LNCAP (cell line): ENCODE results near the gene ADAM22.

ENCODE experiments used
- TF ChIP-seq, protein P1 (sequence below): fragments of 450-650 bp; IDR thresholded peaks from 2 replicates; pipeline ENCODE4 v1.5.1; 2017; ENCODE audit warnings: mild to moderate bottlenecking

Gene ADAM22

DNA sequence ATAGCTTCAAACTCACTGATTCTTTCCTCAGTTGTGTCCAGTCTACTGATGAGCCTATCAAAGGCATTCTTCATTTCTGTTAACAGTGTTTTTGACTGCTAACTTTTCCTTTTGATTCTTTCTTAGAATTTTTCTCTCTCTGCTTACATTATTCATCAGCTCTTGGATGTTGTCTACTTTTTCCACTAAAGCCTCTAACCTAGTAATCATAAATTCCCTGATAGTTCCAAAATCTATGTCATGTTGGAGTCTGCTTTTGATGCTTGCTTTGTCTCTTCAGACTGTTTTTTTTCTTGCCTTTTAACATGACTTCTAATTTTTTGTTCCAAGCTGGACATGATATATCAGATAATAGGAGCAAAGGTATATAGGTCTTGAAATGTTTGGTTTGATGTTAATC is 78.0 kb downstream of the ADAM22 start:
- TF ChIP-seq, protein P1, sequence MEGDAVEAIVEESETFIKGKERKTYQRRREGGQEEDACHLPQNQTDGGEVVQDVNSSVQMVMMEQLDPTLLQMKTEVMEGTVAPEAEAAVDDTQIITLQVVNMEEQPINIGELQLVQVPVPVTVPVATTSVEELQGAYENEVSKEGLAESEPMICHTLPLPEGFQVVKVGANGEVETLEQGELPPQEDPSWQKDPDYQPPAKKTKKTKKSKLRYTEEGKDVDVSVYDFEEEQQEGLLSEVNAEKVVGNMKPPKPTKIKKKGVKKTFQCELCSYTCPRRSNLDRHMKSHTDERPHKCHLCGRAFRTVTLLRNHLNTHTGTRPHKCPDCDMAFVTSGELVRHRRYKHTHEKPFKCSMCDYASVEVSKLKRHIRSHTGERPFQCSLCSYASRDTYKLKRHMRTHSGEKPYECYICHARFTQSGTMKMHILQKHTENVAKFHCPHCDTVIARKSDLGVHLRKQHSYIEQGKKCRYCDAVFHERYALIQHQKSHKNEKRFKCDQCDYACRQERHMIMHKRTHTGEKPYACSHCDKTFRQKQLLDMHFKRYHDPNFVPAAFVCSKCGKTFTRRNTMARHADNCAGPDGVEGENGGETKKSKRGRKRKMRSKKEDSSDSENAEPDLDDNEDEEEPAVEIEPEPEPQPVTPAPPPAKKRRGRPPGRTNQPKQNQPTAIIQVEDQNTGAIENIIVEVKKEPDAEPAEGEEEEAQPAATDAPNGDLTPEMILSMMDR, result no peak

DNA sequence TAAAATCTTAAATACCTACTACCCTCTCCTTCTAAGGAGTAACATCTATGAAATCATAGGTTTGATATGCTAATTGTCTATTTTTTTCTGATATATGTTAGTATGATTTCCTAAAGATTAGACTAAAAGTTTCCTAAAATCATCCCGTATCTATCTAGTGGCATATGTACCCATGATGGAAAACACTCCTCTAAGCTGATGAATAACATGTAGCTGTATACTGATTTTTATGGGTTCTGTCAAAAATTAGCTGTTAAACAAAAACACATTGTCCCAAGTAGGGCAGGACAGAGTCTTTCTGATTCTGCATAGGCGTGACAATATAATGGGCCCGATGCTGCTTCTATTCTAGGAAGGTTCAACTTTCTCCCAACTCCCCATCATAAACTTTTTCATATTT is 79.9 kb downstream of the ADAM22 start:
- TF ChIP-seq, protein P1, result no peak

DNA sequence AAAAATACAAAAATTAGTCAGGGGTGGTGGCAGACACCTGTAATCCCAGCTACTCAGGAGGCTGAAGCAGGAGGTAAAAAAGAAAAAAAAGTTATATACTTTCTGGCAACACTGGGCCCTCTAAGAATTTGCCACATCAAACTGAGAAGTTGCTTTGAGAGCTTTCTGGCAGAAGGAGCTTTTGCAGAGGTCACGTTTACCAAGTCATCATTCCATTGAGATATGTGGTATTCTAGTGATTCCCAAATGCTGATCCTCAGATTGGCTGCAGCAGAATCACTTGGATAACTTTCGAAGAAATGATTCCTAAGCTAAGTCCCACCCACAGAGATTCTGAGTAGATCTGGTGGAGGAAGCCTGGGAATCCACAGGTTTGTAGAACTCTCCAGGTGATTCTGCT is 80.5 kb downstream of the ADAM22 start:
- TF ChIP-seq, protein P1, result no peak

DNA sequence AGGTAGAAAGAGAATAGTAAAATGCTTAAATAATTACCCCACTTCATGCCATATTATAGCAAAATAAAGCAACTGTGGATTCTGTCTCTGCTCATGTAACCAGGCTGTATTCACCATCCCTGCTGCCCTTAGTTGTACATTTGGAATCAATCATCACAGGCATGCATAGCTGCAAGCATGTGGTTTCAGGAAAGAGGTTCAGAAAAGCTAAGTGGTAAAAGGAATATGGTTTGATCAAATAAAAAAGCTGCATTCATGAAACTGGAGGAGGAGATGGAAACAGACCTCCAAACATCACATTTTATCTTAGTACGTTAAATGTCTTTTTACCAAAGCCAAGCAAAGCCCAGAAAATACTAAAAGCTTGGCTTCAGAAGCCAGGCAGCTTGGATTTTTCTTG is 81.3 kb downstream of the ADAM22 start:
- TF ChIP-seq, protein P1, result no peak

DNA sequence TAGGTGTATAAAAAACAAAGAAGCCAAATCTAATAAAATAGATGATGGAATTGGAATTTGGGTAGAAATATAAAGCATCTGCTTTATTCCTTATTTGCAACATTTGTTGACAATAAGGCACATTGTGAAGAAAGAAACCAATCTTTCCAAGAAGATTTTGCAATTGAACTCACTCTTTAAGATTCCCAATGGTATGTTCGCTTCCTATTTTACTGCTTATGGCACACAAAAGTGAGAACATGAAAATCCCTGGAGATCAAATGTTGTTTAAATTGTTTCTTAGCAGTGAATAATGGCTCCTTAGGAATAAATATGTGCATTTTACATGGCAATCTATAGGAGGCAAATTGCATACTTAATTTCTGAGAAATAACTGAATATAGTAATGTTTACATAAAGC is 84.5 kb downstream of the ADAM22 start:
- TF ChIP-seq, protein P1, result no peak

DNA sequence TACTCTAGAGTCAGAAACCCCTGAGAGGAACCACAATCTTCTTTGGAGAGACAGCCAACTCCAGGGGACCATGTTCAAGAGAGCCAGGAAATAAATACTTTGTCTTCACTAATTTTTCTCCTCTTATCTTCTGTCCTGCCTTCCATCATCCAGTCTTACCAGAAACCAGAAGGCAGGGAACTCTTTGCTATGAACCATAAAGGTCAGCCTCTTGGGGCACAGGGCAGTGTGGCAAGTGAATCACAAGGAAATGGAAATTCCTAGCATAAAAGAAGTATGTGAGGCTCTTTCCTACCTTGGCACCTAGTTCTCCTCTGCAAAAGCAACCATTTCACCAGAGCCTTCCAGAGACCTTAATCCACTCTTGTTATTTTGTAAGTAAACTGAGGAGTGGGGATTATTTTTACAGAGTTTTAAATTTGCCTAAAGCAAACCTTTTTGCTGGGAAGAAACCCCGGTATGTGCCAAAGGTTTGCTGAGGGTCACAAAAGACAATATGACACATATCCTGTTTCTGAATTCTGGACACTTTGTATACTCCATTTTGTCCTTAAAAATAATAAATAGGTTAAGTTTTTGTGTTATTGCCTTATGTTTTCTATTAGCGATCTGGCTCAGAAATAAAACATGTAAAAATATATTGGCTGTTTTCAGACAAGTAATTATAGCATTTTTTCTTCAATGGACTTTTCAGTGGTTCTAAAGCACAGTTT is 87.1 kb downstream of the ADAM22 start:
- TF ChIP-seq, protein P1, result no peak

DNA sequence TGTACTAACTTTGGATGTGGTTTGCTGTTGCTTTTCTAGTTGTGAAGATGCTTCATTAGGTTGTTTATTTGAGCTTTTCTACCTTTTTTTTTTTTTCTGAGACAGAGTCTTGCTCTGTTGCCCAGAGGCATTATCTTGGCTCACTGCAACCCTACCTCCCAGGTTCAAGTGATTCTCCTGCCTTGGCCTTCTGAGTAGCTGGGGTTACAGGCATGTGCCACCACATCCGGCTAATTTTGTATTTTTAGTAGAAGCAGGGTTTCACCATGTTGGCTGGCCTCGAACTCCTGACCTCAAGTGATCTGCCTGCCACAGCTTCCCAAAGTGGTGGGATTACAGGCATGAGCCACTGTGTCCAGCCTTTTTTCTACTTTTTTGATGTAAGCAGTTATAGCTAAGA is 93.7 kb downstream of the ADAM22 start:
- TF ChIP-seq, protein P1, result no peak
